ENCODE results near the gene DPPA2.

Gene DPPA2

DNA sequence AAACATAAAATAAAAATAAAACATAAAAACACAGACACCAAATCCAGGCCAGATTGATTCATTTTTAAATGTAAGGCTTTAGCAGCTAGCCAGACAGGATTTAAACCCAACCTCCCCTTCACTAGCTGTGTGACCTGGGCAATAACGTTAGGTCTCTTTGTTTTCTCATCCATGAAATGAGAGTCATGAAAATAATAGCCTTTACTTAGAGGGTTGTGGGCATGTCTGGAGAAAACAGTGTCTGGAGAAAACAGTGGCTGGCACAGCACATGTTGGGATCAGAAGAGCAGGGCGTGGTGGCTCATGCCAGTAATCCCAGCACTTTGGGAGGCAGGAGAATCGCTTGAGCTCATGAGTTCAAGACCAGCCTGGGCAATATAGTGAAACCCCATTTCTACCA lies 22.9 kb upstream of the DPPA2 start:
- TF ChIP-seq ZNF514 (tag by site-specific recombination; IDR thresholded peaks at IDR 0.05): no peak
- TF ChIP-seq SP7 (tag by site-specific recombination; IDR thresholded peaks at IDR 0.05): no peak
- no peak for TF ChIP-seq ZNF426 (tag by site-specific recombination; IDR thresholded peaks at IDR 0.05)
- TF ChIP-seq ZNF600 (tag by site-specific recombination; IDR thresholded peaks at IDR 0.05): no peak
- TF ChIP-seq ZNF350 (tag by site-specific recombination; IDR thresholded peaks at IDR 0.05): no peak
- TF ChIP-seq ZNF112 (tag by site-specific recombination; IDR thresholded peaks at IDR 0.05): no peak
- TF ChIP-seq WT1 (tag by site-specific recombination; IDR thresholded peaks at IDR 0.05): no peak
- TF ChIP-seq ZNF335 (tag by site-specific recombination; conservative IDR thresholded peaks at IDR 0.05): no peak
- no peak for TF ChIP-seq ZBTB21 (tag by site-specific recombination; IDR thresholded peaks at IDR 0.05)
- TF ChIP-seq ZNF362 (tag by site-specific recombination; IDR thresholded peaks at IDR 0.05): no peak
- POLR2A ChIA-PET: no interaction called here

DNA sequence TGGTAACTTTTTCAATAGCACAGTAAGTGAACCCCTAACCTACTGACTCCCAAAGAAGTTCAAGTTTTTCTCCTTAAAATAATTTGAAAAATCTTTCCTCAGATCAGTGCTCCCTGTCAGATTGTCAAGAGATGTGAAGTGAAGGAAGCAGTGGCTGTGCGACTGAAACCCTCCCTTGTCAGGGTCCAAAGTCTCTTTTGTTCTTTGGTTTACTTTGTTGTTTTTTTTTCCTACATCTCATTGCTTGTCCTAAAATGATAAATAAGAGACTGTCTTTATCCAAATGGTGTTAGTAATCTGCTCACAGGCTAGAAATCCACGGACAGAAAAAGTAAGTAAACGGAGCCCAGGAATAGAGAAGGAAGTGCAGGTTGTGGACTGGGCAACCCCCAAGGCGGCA lies 22.0 kb upstream of the DPPA2 start:
- H3K4me3 ChIP-seq (ENCODE audit: low read depth, low read length): no peak overlapping the region
- H3K9me3 ChIP-seq (ENCODE audit: control insufficient read depth, insufficient read depth, low read depth, low read length): no peaks in the 10 kb centered on the region
- CTCF ChIA-PET: no interaction called here
- no peaks in the 10 kb centered on the region for H3K36me3 ChIP-seq (ENCODE audit: control insufficient read depth in 2 of 2, insufficient read depth in 1 of 2, low read length in 2 of 2)
- H3K4me1 ChIP-seq (ENCODE audit: control insufficient read depth, insufficient read depth, low read length): no peaks in the 10 kb centered on the region
- H3K27ac ChIP-seq (ENCODE audit: extremely low read depth, low read depth, low read length): no peak overlapping the region
- POLR2A ChIA-PET: no interaction called here
- TF ChIP-seq ZNF138 (tag by site-specific recombination; IDR thresholded peaks at IDR 0.05; ENCODE audit: borderline replicate concordance): no peak

More for the DNA sequence above, 22.9 kb upstream of the DPPA2 start:
- Histone ChIP-seq H3K4me1 (ENCODE audit: control insufficient read depth, insufficient read depth, low read length) (no peaks in the 10 kb centered on the region), H3K9me3 (ENCODE audit: control insufficient read depth, insufficient read depth, low read depth, low read length) (no peaks in the 10 kb centered on the region), H3K27ac (ENCODE audit: extremely low read depth, low read depth, low read length) (no peak overlapping the region), H3K4me3 (ENCODE audit: low read depth, low read length) (no peak overlapping the region), H3K36me3 (ENCODE audit: control insufficient read depth in 2 of 2, insufficient read depth in 1 of 2, low read length in 2 of 2) (no peaks in the 10 kb centered on the region)
- CTCF ChIA-PET: no interaction called here

- no peak within 1 kb of the TSS for H3K27ac ChIP-seq (ENCODE audit: extremely low read depth, low read depth, low read length)
- H3K4me3 ChIP-seq (ENCODE audit: low read depth, low read length): no peak within 1 kb of the TSS
- H3K9me3 ChIP-seq (ENCODE audit: control insufficient read depth, insufficient read depth, low read depth, low read length): no peaks in the 10 kb centered on the region
- ChIA-PET POLR2A (no interaction called here), CTCF (no interaction called here)
- H3K36me3 ChIP-seq (ENCODE audit: control insufficient read depth in 2 of 2, insufficient read depth in 1 of 2, low read length in 2 of 2): no peaks in the 10 kb centered on the region
- H3K4me1 ChIP-seq (ENCODE audit: control insufficient read depth, insufficient read depth, low read length): no peaks in the 10 kb centered on the region
- no peak for TF ChIP-seq KLF9 (tag by site-specific recombination; IDR thresholded peaks at IDR 0.05; ENCODE audit: low read depth)
- TF ChIP-seq, protein P1, sequence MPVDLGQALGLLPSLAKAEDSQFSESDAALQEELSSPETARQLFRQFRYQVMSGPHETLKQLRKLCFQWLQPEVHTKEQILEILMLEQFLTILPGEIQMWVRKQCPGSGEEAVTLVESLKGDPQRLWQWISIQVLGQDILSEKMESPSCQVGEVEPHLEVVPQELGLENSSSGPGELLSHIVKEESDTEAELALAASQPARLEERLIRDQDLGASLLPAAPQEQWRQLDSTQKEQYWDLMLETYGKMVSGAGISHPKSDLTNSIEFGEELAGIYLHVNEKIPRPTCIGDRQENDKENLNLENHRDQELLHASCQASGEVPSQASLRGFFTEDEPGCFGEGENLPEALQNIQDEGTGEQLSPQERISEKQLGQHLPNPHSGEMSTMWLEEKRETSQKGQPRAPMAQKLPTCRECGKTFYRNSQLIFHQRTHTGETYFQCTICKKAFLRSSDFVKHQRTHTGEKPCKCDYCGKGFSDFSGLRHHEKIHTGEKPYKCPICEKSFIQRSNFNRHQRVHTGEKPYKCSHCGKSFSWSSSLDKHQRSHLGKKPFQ (tag by site-specific recombination; IDR thresholded peaks at IDR 0.05): no peak
- TF ChIP-seq TCF7L2 (IDR thresholded peaks at IDR 0.05; ENCODE audit: borderline replicate concordance, low read depth, low read length): no peak
- TF ChIP-seq ZNF266 (tag by site-specific recombination; IDR thresholded peaks at IDR 0.05; ENCODE audit: low read depth): no peak
- TF ChIP-seq OVOL3 (tag by site-specific recombination; IDR thresholded peaks at IDR 0.05): no peak
- TF ChIP-seq, protein P2, sequence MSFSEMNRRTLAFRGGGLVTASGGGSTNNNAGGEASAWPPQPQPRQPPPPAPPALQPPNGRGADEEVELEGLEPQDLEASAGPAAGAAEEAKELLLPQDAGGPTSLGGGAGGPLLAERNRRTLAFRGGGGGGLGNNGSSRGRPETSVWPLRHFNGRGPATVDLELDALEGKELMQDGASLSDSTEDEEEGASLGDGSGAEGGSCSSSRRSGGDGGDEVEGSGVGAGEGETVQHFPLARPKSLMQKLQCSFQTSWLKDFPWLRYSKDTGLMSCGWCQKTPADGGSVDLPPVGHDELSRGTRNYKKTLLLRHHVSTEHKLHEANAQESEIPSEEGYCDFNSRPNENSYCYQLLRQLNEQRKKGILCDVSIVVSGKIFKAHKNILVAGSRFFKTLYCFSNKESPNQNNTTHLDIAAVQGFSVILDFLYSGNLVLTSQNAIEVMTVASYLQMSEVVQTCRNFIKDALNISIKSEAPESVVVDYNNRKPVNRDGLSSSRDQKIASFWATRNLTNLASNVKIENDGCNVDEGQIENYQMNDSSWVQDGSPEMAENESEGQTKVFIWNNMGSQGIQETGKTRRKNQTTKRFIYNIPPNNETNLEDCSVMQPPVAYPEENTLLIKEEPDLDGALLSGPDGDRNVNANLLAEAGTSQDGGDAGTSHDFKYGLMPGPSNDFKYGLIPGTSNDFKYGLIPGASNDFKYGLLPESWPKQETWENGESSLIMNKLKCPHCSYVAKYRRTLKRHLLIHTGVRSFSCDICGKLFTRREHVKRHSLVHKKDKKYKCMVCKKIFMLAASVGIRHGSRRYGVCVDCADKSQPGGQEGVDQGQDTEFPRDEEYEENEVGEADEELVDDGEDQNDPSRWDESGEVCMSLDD (tag by site-specific recombination; IDR thresholded peaks at IDR 0.05): no peak
- no peak for TF ChIP-seq ZSCAN16 (tag by site-specific recombination; IDR thresholded peaks at IDR 0.05)
- no peak for TF ChIP-seq ZNF623 (tag by site-specific recombination; IDR thresholded peaks at IDR 0.05)
- TF ChIP-seq TRIM28 (IDR thresholded peaks at IDR 0.05; ENCODE audit: borderline replicate concordance, low read length): no peak
- no peak for TF ChIP-seq IKZF3 (tag by site-specific recombination; IDR thresholded peaks at IDR 0.05)
- TF ChIP-seq ZNF426 (tag by site-specific recombination; IDR thresholded peaks at IDR 0.05): no peak
- no peak for TF ChIP-seq HIC1 (tag by site-specific recombination; IDR thresholded peaks at IDR 0.05)
- no peak for TF ChIP-seq ZNF529 (tag by site-specific recombination; IDR thresholded peaks at IDR 0.05; ENCODE audit: insufficient replicate concordance)
- TF ChIP-seq ZNF394 (tag by site-specific recombination; IDR thresholded peaks at IDR 0.05; ENCODE audit: borderline replicate concordance): no peak
- no peak for TF ChIP-seq ZNF830 (tag by site-specific recombination; IDR thresholded peaks at IDR 0.05; ENCODE audit: low read depth)
Observed at GRCh38 chr3:109337393-109337792, 21.1 kb upstream of the DPPA2 start, which contains the start of gene DPPA4. DPPA4 (minus strand) TSS chr3:109337546; CDS start chr3:109337517, 29 bp downstream.
